ENCODE data around the gene ADIPOR1.

Gene ADIPOR1

GRCh38 chr1:202968895-202969295 lies 10.8 kb upstream of the ADIPOR1 start:
- DNase-seq, result no peak

- DNase-seq, result no peak
Observed at GRCh38 chr1:202968351-202968750, 10.2 kb upstream of the ADIPOR1 start.

GRCh38 chr1:202967684-202968281 lies 9.7 kb upstream of the ADIPOR1 start:
- DNase-seq, result no peak

- DNase-seq, result no peak
Observed at GRCh38 chr1:202966006-202966898, 8.1 kb upstream of the ADIPOR1 start.

GRCh38 chr1:202965422-202965821 lies 7.3 kb upstream of the ADIPOR1 start:
- no peak for DNase-seq

- DNase-seq, result no peak
Observed at GRCh38 chr1:202964791-202965410, 6.8 kb upstream of the ADIPOR1 start.

- no peak for DNase-seq
Observed at GRCh38 chr1:202961220-202961880, 3.2 kb upstream of the ADIPOR1 start.

GRCh38 chr1:202959276-202959620 lies 1.1 kb upstream of the ADIPOR1 start:
- no peak for DNase-seq

- DNase-seq, result no peak
Observed at GRCh38 chr1:202958544-202959275, 598 bp upstream of the ADIPOR1 start.

GRCh38 chr1:202956969-202957368 lies 1.1 kb downstream of the ADIPOR1 start:
- DNase-seq, result no peak

GRCh38 chr1:202954057-202954745 lies 3.9 kb downstream of the ADIPOR1 start:
- DNase-seq, result no peak

GRCh38 chr1:202953392-202953791 lies 4.7 kb downstream of the ADIPOR1 start:
- DNase-seq, result no peak

GRCh38 chr1:202952818-202953217 lies 5.3 kb downstream of the ADIPOR1 start:
- DNase-seq, result no peak

- DNase-seq, result no peak
Observed at GRCh38 chr1:202952099-202952498, 6.0 kb downstream of the ADIPOR1 start.

- no peak for DNase-seq
Observed at GRCh38 chr1:202951437-202951836, 6.7 kb downstream of the ADIPOR1 start.

GRCh38 chr1:202945483-202945882 lies 12.6 kb downstream of the ADIPOR1 start:
- DNase-seq, result no peak

GRCh38 chr1:202944438-202944921 lies 13.6 kb downstream of the ADIPOR1 start:
- DNase-seq, result no peak

- DNase-seq, result no peak
Observed at GRCh38 chr1:202942426-202942825, 15.7 kb downstream of the ADIPOR1 start.

- DNase-seq, result no peak
Observed at GRCh38 chr1:202941372-202941771, 16.7 kb downstream of the ADIPOR1 start.

GRCh38 chr1:202940561-202940960 lies 17.6 kb downstream of the ADIPOR1 start:
- DNase-seq, result no peak

- no peak for DNase-seq
Observed at GRCh38 chr1:202938287-202938925, 19.7 kb downstream of the ADIPOR1 start.
